GM12878 (cell line): ENCODE data around the gene KCNJ10. TPM values are rescaled to one million over a fixed set of nuclear protein-coding genes. Genes with fewer than 3 reads are reported as not detected.

Experiments used
- ATAC-seq: fragments of 200-7000 bp; cut with Tn5 transposase; 3 replicates; pipeline ENCODE4 v1.9.1; 2020; ENCODE audit warnings: mild to moderate bottlenecking, moderate library complexity
- BruUV-seq: library from RNA; stranded (reverse); fragments of 400-500 nt; replicated peaks from 2 replicates; lab custom pipeline; 2021; lab: Mats Ljungman, UMichigan
- CTCF ChIA-PET: fragments of 300-600 bp; sonication (Branson Sonifier 250); formaldehyde crosslinking; extraction: SDS; loops from one replicate; lab custom pipeline; 2021; ENCODE audit warnings: inconsistent platforms; lab: Yijun Ruan, JAX
- POLR2A ChIA-PET: fragments of 350-600 bp; formaldehyde crosslinking; extraction: SDS; loops from one replicate; lab custom pipeline; 2021; ENCODE audit warnings: inconsistent platforms; lab: Charles Lee
- RAD21 ChIA-PET: fragments of 300-600 bp; sonication (Branson Sonifier 250); formaldehyde crosslinking; loops from one replicate; lab custom pipeline; 2023; ENCODE audit warnings: antibody characterized with exemption; ENCODE audit not compliant: unreplicated experiment; lab: Charles Lee
- SMC1A ChIA-PET: fragments of 300-600 bp; sonication (Branson Sonifier 250); formaldehyde crosslinking; loops from one replicate; lab custom pipeline; 2023; ENCODE audit not compliant: unreplicated experiment, uncharacterized antibody; lab: Charles Lee
- DNase-seq: peaks from one replicate; pipeline ENCODE4 v3.0.0-alpha.2; 2011; ENCODE audit warnings: low read depth, low spot score
- FAIRE-seq: peaks from 3 replicates; lab custom pipeline; 2011; peaks lifted over from hg19 to GRCh38; lab: Jason Lieb, UNC
- H2AFZ ChIP-seq: 2 replicates; pipeline ENCODE4 v1.6.0; 2011; ENCODE audit warnings: low read depth, low read length, control low read depth; ENCODE audit not compliant: control insufficient read depth
- H3K27ac ChIP-seq: 2 replicates; pipeline ENCODE4 v1.5.1; 2011; ENCODE audit warnings: control low read depth; ENCODE audit not compliant: control insufficient read depth, insufficient read depth
- H3K27me3 ChIP-seq, 2 experiments: replicated peaks in 1 of 2; 2 replicates each; pipeline versions ENCODE4 v1.6.0 to v1.6.1; 2011; ENCODE audit warnings: low read length in 1 of 2; ENCODE audit not compliant: control insufficient read depth in 2 of 2, insufficient read depth in 2 of 2
- H3K36me3 ChIP-seq, 2 experiments: 2 replicates each; pipeline ENCODE4 v1.5.1; 2011; ENCODE audit warnings: low read length in 1 of 2; ENCODE audit not compliant: control insufficient read depth in 2 of 2, insufficient read depth in 2 of 2
- H3K4me1 ChIP-seq: 2 replicates; pipeline ENCODE4 v1.6.1; 2011; ENCODE audit warnings: mild to moderate bottlenecking, low read length, moderate library complexity, mixed read lengths; ENCODE audit not compliant: control insufficient read depth, insufficient read depth
- H3K4me2 ChIP-seq: 2 replicates; pipeline ENCODE4 v1.6.0; 2011; ENCODE audit warnings: control low read depth; ENCODE audit not compliant: control insufficient read depth, insufficient read depth
- H3K4me3 ChIP-seq: fragments of 200-600 bp; sonication (generic); 2 replicates; pipeline ENCODE4 v1.5.1; 2016
- H3K79me2 ChIP-seq: 2 replicates; pipeline ENCODE4 v1.6.0; 2011; ENCODE audit warnings: low read length; ENCODE audit not compliant: control insufficient read depth, insufficient read depth
- H3K9ac ChIP-seq: 2 replicates; pipeline ENCODE4 v1.8.0; 2011; ENCODE audit warnings: low read length, control low read depth, mixed read lengths; ENCODE audit not compliant: control insufficient read depth, insufficient read depth
- H3K9me3 ChIP-seq: replicated peaks from 3 replicates; pipeline ENCODE4 v1.5.1; 2011; ENCODE audit warnings: mild to moderate bottlenecking, low read length; ENCODE audit not compliant: control insufficient read depth, insufficient read depth
- H4K20me1 ChIP-seq: 2 replicates; pipeline ENCODE4 v1.6.0; 2011; ENCODE audit not compliant: control insufficient read depth, insufficient read depth
- BACH1 ChIP-seq: fragments of 450-650 bp; IDR thresholded peaks from 2 replicates; pipeline ENCODE4 v1.6.1; 2017; ENCODE audit warnings: mild to moderate bottlenecking, borderline replicate concordance
- BCLAF1 ChIP-seq: fragments of 450-650 bp; IDR thresholded peaks from 2 replicates; pipeline ENCODE4 v1.6.1; 2017; ENCODE audit warnings: antibody characterized with exemption, mild to moderate bottlenecking, moderate library complexity
- CEBPB ChIP-seq, 2 experiments: fragments of 150-350 bp in 1 of 2; IDR thresholded peaks; 2 replicates each; pipeline ENCODE4 v1.6.1; 2012 to 2014; ENCODE audit warnings: low read depth in 2 of 2, low read length in 2 of 2, borderline replicate concordance in 1 of 2, inconsistent platforms in 1 of 2
- GABPA ChIP-seq: IDR thresholded peaks from 2 replicates; pipeline ENCODE4 v1.6.1; 2014; ENCODE audit warnings: antibody characterized with exemption, low read depth, mild to moderate bottlenecking, inconsistent platforms
- GATAD2B ChIP-seq: fragments of 450-650 bp; conservative IDR thresholded peaks from 2 replicates; pipeline ENCODE4 v1.6.1; 2017; ENCODE audit warnings: low read depth, mild to moderate bottlenecking, moderate library complexity
- RB1 ChIP-seq: fragments of 450-650 bp; formaldehyde crosslinking; IDR thresholded peaks from 2 replicates; pipeline ENCODE4 v1.6.1; 2017; ENCODE audit warnings: mild to moderate bottlenecking, borderline replicate concordance
- RBBP5 ChIP-seq: fragments of 200-600 bp; sonication (generic); conservative IDR thresholded peaks from 2 replicates; pipeline ENCODE4 v1.6.1; 2016
- SMARCA5 ChIP-seq: fragments of 450-650 bp; IDR thresholded peaks from 2 replicates; pipeline ENCODE4 v1.6.1; 2017; ENCODE audit warnings: mild to moderate bottlenecking
- SP1 ChIP-seq: IDR thresholded peaks from one replicate; pipeline ENCODE4 v1.6.1; 2011; ENCODE audit warnings: low read depth, low read length
- TCF3 ChIP-seq: IDR thresholded peaks from 2 replicates; pipeline ENCODE4 v1.6.1; 2012; ENCODE audit warnings: low read depth, mild to moderate bottlenecking, low read length, borderline replicate concordance; ENCODE audit not compliant: insufficient read depth
- WGBS: methylation state at CpG from one replicate; pipeline ENCODE4 v1.1.6; 2016; ENCODE audit warnings: low lambda C conversion rate; ENCODE audit not compliant: insufficient replicate concordance, insufficient coverage; ENCODE audit errors: missing lambda C conversion rate; 5-methylcytosine and 5-hydroxymethylcytosine counted together
- in situ Hi-C: fragments of 300-500 bp; cut with MboI; formaldehyde crosslinking; loops from 9 replicates; pipeline ENCODE4 v1.14.3; 2018; ENCODE audit warnings: mixed read lengths
- intact Hi-C: fragments of 100-400 bp; cut with micrococcal nuclease; formaldehyde crosslinking; loops from one replicate; pipeline ENCODE4 v1.14.2; 2022; ENCODE audit not compliant: unreplicated experiment
- polyA plus RNA-seq, 11 experiments: library from polyadenylated mRNA; depleted of rRNA in 4 of 11; unstranded in 6 of 11; stranded (reverse) in 5 of 11; fragments of >200 nt; fragmentation: Nextera tagmentation in 4 of 11; fragmentation: Illumina TruSeq in 1 of 11; extraction: Ambion mirVana in 4 of 11; extraction: Trizol in 1 of 11; gene quantifications; 1 replicate in 1 of 11; 2 replicates in 10 of 11; pipeline versions ENCODE4 v1.2.1 to v1.2.3, GENCODE V29; 2011 to 2016; ENCODE audit warnings: inconsistent platforms in 2 of 11, missing spikeins in 2 of 11, low read depth in 1 of 11
- total RNA-seq, 4 experiments: library from RNA; depleted of rRNA in 3 of 4; stranded (reverse); fragments of >200 nt in 3 of 4; fragmentation: Illumina TruSeq in 1 of 4; extraction: Trizol in 1 of 4; gene quantifications; 2 replicates each; pipeline versions ENCODE4 v1.2.1 to v1.2.3, GENCODE V29; 2013 to 2021
- TF ChIP-seq, protein P1 (sequence below): IDR thresholded peaks from 2 replicates; pipeline ENCODE4 v1.6.1; 2012; ENCODE audit warnings: mild to moderate bottlenecking, low read depth, low read length

KCNJ10 gene
- total and polyA plus RNA-seq, 10 of the 15 experiments (the other 5 are each of a cell fraction or from before 2014, with no cell fraction given) = 0.01 to 0.29 (median 0.09) TPM; not detected in 2

DNA sequence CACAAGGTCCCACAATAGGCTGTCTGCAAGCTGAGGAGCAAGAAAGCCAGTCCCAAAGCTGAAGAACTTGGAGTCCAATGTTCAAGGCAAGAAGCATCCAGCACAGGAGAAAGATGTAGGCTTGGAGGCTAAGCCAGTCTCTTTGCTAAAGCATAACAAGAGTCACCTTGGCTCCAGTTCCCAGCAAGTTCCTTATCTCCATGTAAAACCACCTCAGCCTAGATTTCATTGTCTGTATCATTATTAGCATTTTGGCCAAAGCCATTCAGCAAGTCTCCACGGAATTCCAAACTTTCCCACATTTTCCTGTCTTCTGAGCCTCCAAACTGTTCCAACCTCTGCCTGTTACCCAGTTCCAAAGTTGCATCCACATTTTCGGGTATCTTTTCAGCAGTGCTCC is 75.1 kb downstream of the KCNJ10 start:
- H3K4me1 ChIP-seq = no peaks in the 10 kb centered on the region
- in situ Hi-C loops = no loop called here
- H3K27ac ChIP-seq = no peak overlapping the region
- ChIA-PET POLR2A (interaction anchor here (0.6 kb wide), 1 partner anchor 102 kb away, joined by 4 read pairs; no protein-coding TSS in a partner anchor), SMC1A (interaction anchor here (1.1 to 1.6 kb wide), 2 partner anchors 11 to 13 kb away, joined by 3 to 5 read pairs; no protein-coding TSS in a partner anchor)
- H3K4me3 ChIP-seq = no peak overlapping the region
- FAIRE-seq (no peak), DNase-seq (no peak)
- no peak overlapping the region for H2AFZ ChIP-seq
- H3K27me3 ChIP-seq = no peaks in the 10 kb centered on the region; a peak in 2 of 4 replicates
- TF ChIP-seq GABPA = no peak
- TF ChIP-seq GATAD2B = no peak
- TF ChIP-seq TCF3 = no peak
- TF ChIP-seq BACH1 = no peak
- TF ChIP-seq SP1 = no peak
- TF ChIP-seq, protein P1, sequence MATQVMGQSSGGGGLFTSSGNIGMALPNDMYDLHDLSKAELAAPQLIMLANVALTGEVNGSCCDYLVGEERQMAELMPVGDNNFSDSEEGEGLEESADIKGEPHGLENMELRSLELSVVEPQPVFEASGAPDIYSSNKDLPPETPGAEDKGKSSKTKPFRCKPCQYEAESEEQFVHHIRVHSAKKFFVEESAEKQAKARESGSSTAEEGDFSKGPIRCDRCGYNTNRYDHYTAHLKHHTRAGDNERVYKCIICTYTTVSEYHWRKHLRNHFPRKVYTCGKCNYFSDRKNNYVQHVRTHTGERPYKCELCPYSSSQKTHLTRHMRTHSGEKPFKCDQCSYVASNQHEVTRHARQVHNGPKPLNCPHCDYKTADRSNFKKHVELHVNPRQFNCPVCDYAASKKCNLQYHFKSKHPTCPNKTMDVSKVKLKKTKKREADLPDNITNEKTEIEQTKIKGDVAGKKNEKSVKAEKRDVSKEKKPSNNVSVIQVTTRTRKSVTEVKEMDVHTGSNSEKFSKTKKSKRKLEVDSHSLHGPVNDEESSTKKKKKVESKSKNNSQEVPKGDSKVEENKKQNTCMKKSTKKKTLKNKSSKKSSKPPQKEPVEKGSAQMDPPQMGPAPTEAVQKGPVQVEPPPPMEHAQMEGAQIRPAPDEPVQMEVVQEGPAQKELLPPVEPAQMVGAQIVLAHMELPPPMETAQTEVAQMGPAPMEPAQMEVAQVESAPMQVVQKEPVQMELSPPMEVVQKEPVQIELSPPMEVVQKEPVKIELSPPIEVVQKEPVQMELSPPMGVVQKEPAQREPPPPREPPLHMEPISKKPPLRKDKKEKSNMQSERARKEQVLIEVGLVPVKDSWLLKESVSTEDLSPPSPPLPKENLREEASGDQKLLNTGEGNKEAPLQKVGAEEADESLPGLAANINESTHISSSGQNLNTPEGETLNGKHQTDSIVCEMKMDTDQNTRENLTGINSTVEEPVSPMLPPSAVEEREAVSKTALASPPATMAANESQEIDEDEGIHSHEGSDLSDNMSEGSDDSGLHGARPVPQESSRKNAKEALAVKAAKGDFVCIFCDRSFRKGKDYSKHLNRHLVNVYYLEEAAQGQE = no peak
- TF ChIP-seq SMARCA5 = no peak
- TF ChIP-seq RB1 = no peak
- TF ChIP-seq RBBP5 = no peak
- no peak for TF ChIP-seq BCLAF1
- TF ChIP-seq CEBPB (IDR thresholded peaks at IDR 0.05; ENCODE audit: borderline replicate concordance in 1 of 2, low read depth in 2 of 2, low read length in 2 of 2) = no peak
- TF ChIP-seq, all 136 proteins: peak for 0
- no peak for ATAC-seq
- 0% methylated on average over 2 of the region's 2 CpGs for WGBS
- Histone ChIP-seq H4K20me1 (no peaks in the 10 kb centered on the region), H3K4me2 (no peak overlapping the region), H3K36me3 (no peaks in the 10 kb centered on the region), H3K79me2 (no peaks in the 10 kb centered on the region), H3K9ac (no peak overlapping the region), H3K9me3 (no peaks in the 10 kb centered on the region)
- ChIA-PET CTCF (interaction anchor here (2.5 kb wide), 1 partner anchor 12 kb away, joined by 25 read pairs; no protein-coding TSS in a partner anchor), RAD21 (interaction anchor here (1.5 kb wide), 1 partner anchor 13 kb away, joined by 5 read pairs; no protein-coding TSS in a partner anchor)
- intact Hi-C loops = no loop called here
- BruUV-seq = no TSS peak
